Measurements from ENCODE around the gene VIM. TPM values are rescaled to one million over a fixed set of nuclear protein-coding genes. Genes with fewer than 3 reads are reported as not detected.

VIM gene
- total RNA-seq, 1 donor from 2014 or later = 477 TPM

DNA sequence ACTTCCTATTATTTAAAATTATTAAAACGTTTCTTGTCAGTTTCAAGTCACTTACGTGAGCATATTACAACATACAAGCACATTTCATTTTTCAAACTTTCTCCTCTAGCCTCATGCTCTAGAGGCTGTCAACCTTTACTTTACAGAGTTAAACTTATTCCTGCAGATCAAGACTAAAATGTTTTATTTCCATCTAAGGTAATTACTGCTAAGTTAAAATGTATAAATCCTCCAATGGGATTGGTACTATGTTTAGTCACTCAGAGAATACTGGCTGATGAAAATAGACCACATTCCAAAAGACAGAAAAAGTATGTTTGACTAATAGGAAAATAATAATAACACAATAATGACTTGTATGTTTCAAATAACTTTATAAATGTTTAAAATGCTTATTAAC lies 18.2 kb upstream of the VIM start:
- no peak for DNase-seq (ENCODE audit: low spot score)

DNA sequence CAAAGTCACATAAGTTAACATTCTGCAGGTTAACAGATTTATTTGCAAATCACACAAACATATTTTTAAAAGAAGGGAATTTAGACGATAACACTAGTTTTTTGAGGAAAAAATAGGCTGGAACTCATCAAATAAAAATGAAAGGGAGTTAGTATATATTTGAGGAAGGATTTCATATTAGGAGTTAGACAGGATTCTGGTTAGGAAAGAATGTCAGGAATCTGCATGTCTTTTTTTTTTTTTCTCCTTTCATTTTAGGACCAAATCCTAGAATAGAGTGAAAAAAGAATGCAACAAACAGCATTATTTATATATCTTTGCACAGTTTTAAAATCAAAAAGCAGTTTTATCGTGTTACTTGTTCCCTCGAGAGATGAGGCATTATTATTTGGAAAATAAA lies 17.7 kb upstream of the VIM start:
- DNase-seq (ENCODE audit: low spot score) = no peak

DNA sequence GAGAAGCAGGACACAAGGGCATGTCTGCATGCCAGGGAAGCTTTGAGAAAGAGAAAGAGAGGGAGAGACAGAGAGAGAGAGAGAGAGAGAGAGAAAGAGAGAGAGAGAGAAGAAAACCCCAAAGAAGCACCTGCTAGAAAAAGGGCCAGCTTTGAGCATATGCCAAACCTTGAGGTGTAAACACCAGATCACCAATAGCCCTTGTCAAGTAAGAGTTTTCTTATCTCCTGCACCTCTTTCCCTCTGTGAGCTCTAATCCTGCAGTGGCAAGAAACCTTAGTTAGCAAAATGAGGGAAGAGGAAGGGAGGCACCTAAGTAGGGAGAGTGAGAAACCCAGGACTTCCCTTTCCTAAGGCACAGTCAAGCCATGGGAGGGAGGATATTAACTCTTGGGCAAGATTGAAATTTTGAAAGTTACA lies 15.2 kb upstream of the VIM start:
- DNase-seq (ENCODE audit: low spot score) = no peak

DNA sequence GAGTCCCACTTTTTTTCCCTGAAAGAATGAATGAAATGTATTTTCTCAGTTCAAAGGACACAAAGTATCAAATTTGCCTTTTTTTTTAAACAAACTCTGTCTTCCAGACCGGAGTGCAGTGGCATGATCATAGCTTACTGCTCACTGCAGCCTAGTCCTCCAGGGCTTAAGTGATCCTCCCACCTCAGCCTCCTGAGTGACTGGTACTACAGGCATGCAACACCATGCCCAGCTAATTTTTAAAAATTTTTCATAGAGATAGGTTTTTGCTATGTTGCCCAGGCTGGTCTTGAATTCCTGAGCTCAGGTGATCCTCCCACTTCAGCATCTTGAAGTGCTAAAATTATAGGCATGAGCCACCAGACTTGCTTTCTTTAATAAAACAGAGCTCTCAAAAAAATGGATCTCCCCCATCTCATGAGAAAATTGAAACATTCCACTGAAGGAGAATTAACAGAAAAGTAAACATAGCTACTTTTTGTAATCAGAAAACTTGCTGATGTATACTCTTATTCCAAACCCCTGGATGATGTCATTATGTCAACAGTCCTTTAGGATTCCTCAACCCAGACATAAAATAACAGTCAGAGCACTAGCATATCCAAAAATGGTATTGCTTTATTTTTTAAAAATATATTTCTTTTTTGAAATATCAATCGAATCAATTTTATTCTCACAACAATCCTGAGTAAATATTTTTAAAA lies 14.2 kb upstream of the VIM start:
- DNase-seq (ENCODE audit: low spot score) = no peak

DNA sequence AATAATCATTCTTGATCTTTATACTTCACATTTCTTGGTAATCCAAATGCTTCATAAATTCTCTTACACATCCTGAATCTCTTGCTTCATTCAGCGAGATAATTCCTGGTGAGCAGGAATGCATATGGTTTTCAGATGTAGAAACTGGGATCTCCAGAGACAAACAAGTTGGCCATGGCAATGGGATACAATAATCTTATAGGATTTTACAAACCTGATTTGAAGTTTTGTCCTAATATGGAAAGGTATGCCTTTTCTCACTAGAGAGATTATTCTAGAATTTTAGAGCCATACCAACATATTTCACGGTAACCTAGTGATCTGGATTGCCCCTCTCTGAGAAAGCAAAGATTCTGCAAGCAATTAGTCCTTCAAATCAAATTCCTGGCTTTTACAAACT lies 13.5 kb upstream of the VIM start:
- no peak for DNase-seq (ENCODE audit: low spot score)

DNA sequence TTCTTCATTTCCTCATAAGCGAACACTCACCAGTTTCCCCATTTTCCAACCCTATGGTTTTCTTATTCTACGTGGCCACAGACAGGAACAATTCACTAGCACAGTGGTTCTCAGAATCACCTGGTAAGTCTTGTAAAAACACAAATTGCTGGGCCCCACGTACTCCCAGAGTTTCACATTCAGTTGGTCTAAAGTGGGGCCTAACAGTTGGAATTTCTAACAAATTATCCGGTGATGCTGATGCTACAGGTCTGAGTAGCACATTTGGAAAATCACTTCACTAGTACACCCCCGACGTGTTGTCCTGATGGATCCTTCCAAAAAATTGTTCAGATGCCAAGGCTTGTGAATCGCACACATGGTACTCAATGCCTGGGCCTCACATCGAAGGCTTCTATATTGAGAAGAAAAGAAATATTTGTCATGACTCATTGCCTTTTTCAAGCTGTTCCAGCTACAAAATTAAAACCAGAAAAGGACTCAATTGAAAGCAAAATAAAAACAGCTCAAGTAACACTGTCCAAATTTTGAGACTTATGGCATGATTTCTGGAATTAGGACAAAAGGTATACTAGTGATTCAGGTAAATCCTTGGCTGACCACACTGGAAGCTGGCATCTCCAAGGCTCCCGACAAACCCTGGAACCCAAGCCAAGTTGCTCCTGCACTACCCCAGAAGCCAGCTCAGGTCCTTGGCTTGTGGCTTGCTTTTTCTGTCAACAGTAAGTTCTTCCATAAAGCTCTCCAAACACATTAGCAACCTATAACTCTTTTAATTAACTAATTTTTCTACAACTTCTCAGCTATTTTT lies 12.9 kb upstream of the VIM start:
- DNase-seq (ENCODE audit: low spot score) = no peak

DNA sequence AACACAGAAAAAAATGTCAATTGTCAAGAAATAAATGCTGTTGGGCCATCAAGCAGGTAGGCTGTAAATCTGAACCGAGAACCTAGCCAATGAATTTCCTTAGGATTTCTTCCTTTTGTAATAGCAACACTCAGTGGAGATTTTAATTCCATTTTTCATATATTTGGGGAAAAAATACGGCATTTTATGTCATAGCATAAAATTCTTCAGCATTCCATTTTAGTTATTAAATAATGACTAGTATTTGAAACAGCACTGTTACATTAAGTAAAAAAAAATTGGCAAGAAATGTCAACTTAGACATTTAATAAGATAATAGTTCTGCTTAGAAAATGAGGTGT lies 12.3 kb upstream of the VIM start:
- no peak for DNase-seq (ENCODE audit: low spot score)

DNA sequence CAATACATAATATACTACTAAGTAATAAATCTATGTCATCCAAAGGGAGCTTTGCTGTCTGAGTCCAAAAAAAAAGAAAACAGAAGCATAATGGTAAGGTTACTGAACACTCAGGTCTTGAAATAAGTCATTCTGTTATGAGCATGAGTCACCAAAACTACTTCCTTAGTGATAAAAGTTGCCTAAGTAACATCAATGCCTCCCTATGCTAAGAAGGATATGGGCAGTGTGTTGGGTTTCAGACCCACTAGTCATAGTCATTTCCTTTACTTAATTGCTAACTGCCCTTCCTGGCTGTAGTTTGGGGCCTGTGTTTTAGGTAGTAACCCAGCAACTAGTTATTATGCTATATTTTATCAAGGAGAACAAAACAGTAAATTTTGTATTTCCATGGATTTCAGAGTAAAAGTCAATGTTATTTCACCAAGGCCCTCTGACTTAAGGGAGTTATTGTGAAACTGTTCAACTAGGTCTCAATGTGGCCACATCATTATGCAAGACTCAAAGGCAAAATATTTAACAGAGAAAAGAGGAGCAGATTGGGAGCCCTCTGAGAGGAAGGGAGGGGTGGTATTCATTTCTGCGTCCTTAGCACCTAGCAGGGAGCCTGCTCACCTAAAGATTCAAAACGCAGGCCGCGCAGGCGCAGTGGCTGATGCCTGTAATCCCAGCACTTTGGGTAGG lies 11.7 kb upstream of the VIM start:
- no peak for DNase-seq (ENCODE audit: low spot score)

DNA sequence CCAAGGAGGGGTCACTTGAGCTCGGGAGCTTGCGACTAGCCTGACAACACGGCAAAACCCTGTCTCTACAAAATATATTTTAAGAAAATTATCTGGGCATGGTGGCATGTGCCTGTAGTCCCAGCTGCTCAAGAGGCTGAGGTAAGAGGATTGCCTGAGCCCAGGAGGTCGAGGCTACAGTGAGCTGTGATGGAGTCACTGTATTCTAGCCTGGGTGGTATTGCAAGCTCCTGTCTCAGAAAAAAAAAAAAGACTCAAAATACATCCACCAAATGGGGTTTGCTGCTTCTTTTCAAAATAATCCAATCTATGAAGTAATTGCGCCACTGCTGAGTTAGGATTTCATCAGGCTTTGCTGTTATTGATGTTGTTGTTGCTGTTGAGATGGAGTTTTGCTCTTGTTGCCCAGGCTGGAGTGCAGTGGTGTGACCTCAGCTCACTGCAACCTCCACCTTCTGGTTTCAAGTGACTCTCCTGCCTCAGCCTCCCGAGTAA lies 11.1 kb upstream of the VIM start:
- no peak for DNase-seq (ENCODE audit: low spot score)

DNA sequence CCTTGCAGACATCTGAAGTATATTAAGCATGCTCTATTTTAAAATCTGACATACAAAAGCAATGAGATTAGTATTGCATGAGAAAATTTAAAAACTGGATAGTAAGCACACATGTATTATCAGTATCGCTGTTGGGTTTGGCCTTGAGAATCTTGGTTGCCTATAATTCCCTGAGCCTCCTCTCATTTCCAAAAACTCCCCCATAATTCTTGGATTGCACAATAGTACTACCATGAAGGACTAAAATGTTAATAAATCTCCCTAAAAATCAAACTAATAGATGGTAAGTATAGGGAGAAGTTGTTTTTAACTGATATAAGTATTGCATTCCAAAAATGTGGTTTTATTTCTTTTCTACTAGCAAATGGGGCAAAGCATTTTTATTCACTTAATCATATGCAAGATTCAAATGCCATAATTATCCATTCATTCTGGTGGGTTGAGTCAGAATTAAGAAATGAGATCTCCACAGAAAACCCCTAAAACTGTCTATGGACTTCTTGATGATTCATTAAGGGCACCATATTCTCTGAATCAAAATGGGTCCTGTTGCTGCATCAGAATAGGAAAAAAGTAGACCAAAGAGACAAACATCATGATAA lies 10.3 kb upstream of the VIM start:
- DNase-seq (ENCODE audit: low spot score) = no peak

DNA sequence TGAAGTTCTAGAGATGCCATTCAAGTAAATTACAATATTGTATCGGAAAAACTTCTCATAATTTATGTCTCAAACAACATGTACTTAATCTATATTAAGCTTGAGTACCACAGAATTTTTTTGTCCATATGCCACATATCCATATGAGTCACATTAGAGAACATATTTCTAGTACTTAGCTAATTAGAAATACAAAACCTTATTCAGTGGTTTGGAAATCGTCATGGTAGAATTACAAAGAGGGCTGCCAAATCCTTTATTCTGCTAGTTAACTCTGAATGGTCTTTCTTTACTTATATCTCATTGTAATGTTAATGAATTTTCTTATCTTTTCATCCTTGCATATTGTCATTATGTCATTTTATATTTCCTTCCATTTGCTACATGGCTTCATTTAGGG lies 9.0 kb upstream of the VIM start:
- DNase-seq (ENCODE audit: low spot score) = no peak

DNA sequence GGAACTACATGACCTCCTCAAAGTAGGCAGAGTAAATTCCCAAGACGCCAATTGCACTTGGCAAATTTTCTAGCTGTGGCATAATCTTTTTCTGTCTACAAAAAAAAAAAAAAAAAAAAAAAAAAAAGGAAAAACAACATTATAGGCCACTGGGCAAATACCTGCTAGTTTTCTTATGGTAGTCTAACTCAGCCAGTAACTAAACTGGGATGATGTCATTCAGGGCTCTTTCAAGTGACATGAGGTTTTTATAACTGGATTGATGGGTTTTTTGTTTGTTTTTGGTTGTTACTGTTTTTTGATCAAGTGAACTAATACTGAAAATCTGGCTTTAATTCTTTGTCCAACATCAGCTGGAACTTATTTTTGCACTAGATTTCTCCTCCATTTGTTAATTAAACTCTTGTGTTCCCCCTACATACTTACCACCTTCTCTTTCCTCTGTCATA lies 7.4 kb upstream of the VIM start:
- DNase-seq (ENCODE audit: low spot score) = no peak

DNA sequence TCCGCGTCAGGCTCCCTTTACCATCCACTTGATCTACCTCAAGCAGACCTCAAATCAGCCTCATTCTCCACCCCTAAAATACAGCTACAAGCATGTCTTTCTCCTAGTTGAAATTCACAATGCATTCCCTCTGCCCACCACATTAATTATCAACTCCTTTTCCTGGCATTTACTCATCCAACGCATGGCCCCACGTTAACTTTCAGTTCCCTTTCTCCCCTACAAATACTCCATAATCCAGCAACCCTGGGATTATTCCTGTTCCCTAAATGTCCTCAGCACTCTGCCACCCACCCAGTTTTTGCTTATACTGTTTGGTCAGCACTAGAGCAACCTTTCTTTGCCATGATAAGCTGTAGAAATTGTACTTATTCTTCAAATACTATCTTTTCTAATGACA lies 5.7 kb upstream of the VIM start:
- DNase-seq (ENCODE audit: low spot score) = no peak

DNA sequence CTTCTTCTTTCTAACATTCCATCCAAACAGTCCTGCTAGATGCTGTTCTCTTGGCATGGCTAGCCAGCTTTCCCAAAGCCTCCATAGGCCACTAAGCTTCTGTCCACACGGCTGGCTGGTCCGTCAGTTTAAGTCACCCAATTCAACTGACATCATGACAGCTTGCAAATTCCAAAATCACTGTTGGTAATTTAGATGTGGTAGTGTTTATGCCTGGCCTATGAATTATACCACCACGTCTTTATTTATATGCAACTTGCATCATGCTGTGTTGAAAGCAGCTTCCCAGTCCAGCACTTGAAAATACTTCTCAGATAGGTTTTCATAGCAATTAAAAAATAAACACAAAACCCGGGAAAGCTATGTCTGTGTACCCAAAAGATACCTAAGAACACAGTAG lies 2.2 kb upstream of the VIM start:
- no peak for DNase-seq (ENCODE audit: low spot score)

DNA sequence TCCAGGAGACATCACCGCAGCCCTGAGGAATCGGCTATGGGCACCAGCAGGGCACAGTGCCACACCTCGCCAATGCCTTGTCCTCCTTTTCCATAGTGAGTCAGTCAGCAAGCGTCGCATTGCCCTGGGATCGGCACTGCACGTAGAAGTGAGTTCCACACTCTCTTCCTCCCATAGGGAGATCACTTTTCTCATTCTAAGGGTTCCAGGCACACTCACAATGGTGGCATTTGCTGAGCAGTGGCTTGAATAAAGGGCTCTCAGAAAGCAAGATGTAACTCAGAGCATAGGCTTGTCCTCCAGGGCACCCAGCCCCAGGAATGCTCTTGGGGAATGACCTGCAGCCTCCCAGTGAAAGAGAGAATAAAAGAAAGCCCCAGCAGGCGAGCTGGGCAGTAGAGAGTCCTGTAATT lies 1.1 kb upstream of the VIM start:
- DNase-seq (ENCODE audit: low spot score) = no peak

DNA sequence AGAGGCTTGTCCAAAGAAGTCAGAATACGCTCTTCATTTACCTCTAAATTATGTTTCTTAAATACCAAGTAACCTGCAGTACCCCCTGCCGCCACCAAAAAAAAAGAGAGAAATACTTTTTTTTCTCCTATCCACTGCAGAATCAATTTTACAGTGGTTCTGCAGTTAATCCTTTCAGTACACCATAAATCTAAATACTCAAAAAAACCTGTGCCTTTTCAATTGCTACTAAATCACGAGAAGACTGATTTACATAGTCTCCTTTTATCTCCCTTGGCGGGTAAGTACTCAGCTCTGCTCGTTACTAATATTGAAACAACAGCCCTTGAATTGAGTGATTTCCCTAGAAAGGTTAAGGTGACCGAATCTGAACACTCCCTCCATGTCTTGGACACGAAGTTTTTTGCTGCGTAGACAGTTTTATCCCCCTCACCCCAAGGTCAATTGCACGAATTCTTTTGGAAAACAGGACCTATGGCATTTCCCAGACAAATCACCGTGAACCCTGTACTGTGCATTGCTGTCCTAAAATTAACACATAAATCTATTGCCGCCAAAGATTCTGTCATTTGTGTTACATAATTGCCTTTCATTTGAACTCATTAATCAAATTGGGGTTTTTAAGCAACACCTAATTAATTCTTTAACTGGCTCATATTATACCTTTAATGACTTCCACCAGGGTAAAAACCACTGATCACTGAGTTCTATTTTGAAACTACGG lies 512 bp upstream of the VIM start:
- no peak for DNase-seq (ENCODE audit: low spot score)

DNA sequence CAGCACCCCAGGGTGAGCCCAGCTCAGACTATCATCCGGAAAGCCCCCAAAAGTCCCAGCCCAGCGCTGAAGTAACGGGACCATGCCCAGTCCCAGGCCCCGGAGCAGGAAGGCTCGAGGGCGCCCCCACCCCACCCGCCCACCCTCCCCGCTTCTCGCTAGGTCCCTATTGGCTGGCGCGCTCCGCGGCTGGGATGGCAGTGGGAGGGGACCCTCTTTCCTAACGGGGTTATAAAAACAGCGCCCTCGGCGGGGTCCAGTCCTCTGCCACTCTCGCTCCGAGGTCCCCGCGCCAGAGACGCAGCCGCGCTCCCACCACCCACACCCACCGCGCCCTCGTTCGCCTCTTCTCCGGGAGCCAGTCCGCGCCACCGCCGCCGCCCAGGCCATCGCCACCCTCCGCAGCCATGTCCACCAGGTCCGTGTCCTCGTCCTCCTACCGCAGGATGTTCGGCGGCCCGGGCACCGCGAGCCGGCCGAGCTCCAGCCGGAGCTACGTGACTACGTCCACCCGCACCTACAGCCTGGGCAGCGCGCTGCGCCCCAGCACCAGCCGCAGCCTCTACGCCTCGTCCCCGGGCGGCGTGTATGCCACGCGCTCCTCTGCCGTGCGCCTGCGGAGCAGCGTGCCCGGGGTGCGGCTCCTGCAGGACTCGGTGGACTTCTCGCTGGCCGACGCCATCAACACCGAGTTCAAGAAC lies 1.1 kb downstream of the VIM start:
- DNase-seq (ENCODE audit: low spot score) = peak; percentile 80

DNA sequence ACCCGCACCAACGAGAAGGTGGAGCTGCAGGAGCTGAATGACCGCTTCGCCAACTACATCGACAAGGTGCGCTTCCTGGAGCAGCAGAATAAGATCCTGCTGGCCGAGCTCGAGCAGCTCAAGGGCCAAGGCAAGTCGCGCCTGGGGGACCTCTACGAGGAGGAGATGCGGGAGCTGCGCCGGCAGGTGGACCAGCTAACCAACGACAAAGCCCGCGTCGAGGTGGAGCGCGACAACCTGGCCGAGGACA lies 1.6 kb downstream of the VIM start:
- peak; percentile 20 for DNase-seq (ENCODE audit: low spot score)

DNA sequence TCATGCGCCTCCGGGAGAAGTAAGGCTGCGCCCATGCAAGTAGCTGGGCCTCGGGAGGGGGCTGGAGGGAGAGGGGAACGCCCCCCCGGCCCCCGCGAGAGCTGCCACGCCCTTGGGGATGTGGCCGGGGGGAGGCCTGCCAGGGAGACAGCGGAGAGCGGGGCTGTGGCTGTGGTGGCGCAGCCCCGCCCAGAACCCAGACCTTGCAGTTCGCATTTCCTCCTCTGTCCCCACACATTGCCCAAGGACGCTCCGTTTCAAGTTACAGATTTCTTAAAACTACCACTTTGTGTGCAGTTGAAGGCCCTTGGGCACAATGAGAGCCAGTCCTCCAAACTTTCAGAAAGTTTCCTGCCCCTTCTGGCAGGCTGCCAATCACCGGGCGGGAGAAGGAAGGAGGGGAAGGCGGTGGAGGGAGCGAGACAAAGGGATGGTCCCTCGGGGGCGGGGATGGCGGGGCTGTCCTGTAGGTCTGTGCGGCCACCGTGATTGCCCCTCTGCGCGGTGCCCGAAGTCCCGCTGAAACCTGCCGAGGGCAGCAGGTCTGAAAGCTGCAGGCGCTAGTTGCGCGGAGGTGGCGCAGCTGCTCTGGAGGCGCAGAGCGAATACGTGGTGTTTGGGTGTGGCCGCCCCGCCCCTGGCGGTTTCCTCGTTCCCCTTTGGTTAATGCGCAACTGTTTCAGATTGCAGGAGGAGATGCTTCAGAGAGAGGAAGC lies 2.1 kb downstream of the VIM start:
- peak; percentile 80 for DNase-seq (ENCODE audit: low spot score)

DNA sequence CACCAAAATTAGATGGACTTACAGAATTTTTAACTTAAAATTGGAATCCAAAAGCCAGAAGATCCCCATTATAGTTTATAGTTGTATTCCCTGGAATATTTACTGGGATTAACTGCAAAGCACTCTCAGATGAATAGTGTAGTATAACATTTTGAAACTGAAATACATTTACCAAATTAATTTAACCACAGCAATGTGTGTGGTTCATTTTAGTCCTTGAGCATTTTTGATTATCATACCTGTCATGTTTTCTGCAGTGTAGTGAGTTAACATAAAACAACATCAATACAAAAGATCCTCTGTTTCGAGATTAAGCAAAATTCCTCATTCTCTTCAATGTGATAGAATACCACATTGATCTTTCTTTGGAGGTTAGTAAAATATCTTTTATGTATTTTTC lies 3.7 kb downstream of the VIM start:
- no peak for DNase-seq (ENCODE audit: low spot score)

Data from mucosa of gallbladder (tissue), 1 donor.